ENCODE results near the gene CPNE1. TPM values are rescaled to one million over a fixed set of nuclear protein-coding genes. Genes with fewer than 3 reads are reported as not detected.

The CPNE1 gene
- total RNA-seq, 4 donors from 2014 or later, result 84.9 to 201 (median 127) TPM

DNA sequence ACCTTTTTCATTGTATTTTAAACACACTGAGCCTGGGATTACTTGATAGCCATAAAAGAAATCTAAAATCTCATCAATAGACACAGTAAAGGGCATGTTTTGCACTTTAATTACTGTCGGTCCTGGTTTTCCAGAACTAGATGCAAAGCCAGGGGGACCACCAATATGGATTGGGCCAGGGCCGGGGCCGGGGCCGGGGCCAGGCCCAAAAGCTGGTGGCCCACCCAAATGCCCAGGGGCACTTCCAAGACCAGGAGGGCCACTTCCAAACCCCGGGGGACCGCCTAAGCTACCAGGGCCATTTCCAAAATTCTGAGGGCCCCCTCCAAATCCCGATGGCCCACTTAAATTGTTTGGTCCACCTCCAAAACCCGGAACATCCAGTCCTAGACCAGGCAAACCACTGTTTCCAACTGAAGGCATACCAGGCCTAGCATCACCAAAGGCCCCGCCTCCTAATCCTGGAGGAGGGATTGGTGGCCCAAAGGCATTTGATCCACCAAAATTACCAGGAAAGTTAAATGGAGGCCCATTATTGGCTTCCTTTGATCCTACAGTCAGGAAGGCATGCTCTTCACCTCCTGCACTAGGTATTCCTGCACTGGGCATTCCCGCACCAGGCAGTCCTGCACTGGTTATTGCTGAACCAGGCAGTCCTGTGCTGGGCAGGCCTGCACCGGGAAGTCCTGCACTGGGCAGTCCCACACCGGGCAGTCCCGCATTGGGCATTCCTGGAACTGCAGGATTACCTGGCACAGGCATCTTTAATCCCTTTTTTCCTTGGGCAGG, 11.9 kb downstream of the CPNE1 start:
- DNase-seq, result no peak
- Histone ChIP-seq H3K4me3 (no peak overlapping the region), H3K36me3 (peaks cover 0 to 36% (median 0%) of the 10 kb centered on the region in 3 donors), H3K27me3 (no peaks in the 10 kb centered on the region), H3K4me1 (peaks cover 0 to 14% (median 0%) of the 10 kb centered on the region in 4 donors), H3K9me3 (no peaks in the 10 kb centered on the region), H3K27ac (no peak overlapping the region)
- TF ChIP-seq POLR2A (IDR thresholded peaks at IDR 0.05), result no peak
- no peak for TF ChIP-seq CTCF (IDR thresholded peaks at IDR 0.05)

DNA sequence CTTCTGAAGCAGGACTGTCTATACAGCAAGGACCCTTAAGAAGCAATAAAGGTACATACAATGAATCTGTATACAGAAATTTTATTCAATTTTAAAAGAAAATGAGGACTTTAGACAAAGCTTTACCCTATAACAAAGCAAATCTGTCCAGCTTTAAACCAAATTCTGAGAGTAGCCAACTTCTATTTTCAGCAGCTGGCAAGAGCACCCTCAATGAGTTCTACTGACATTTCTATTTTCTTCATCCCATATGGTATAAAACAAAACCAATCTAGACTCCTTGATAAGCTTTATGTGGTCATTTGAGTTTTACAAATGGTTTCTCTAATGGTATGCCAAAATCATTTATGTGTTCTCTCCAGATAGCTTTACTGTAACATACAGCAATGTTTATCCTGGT, 12.7 kb downstream of the CPNE1 start:
- TF ChIP-seq POLR2A (IDR thresholded peaks at IDR 0.05) (no peak), CTCF (IDR thresholded peaks at IDR 0.05) (no peak)
- Histone ChIP-seq H3K27me3 (no peaks in the 10 kb centered on the region), H3K4me3 (no peak overlapping the region), H3K9me3 (no peaks in the 10 kb centered on the region), H3K4me1 (peaks cover 0 to 6% (median 0%) of the 10 kb centered on the region in 4 donors), H3K27ac (no peak overlapping the region), H3K36me3 (peaks cover 0 to 36% (median 0%) of the 10 kb centered on the region in 3 donors)
- no peak for DNase-seq

- DNase-seq, result no peak
- TF ChIP-seq CTCF (IDR thresholded peaks at IDR 0.05) (no peak), POLR2A (IDR thresholded peaks at IDR 0.05) (no peak)
- Histone ChIP-seq H3K9me3 (no peaks in the 10 kb centered on the region), H3K27me3 (no peaks in the 10 kb centered on the region), H3K4me1 (peaks cover 0 to 5% (median 0%) of the 10 kb centered on the region in 4 donors), H3K4me3 (no peak overlapping the region), H3K27ac (no peak overlapping the region), H3K36me3 (peaks cover 0 to 31% (median 0%) of the 10 kb centered on the region in 3 donors)
These were observed 14.1 kb downstream of the CPNE1 start for GRCh38 chr20:35650632-35651031.

- no peaks in the 10 kb centered on the region for H3K9me3 ChIP-seq
- H3K36me3 ChIP-seq, result peaks cover 0 to 14% (median 0%) of the 10 kb centered on the region in 3 donors
- TF ChIP-seq CTCF (IDR thresholded peaks at IDR 0.05), result no peak
- TF ChIP-seq POLR2A (IDR thresholded peaks at IDR 0.05), result no peak
- no peak overlapping the region for H3K27ac ChIP-seq
- no peak for DNase-seq
- no peak overlapping the region for H3K4me3 ChIP-seq
- peaks cover 0 to 5% (median 0%) of the 10 kb centered on the region in 4 donors for H3K4me1 ChIP-seq
- H3K27me3 ChIP-seq, result no peaks in the 10 kb centered on the region
These were observed 15.9 kb downstream of the CPNE1 start for GRCh38 chr20:35648836-35649235.

GRCh38 chr20:35644806-35645205, 19.9 kb downstream of the CPNE1 start:
- no peak for TF ChIP-seq CTCF (IDR thresholded peaks at IDR 0.05)
- no peak for TF ChIP-seq POLR2A (IDR thresholded peaks at IDR 0.05)

More at GRCh38 chr20:35644806-35645205, 19.9 kb downstream of the CPNE1 start:
- DNase-seq, result no peak
- Histone ChIP-seq H3K9me3 (no peaks in the 10 kb centered on the region), H3K4me3 (no peak overlapping the region), H3K4me1 (no peaks in the 10 kb centered on the region), H3K27ac (no peak overlapping the region), H3K36me3 (no peaks in the 10 kb centered on the region), H3K27me3 (no peaks in the 10 kb centered on the region)

Measured in Peyer's patch (tissue), 4 donors.